ENCODE data around the gene ZNF485.
"Not testable (repeated sequence)": the region's sequence is repeated elsewhere in the genome, so short reads cannot be mapped to it uniquely, and the experiment has no call there.

Gene ZNF485

GRCh38 chr10:43599333-43599732 lies 6.9 kb upstream of the ZNF485 start:
- no peak for DNase-seq
- intact Hi-C loops (cut with DNase I), result no loop called here

DNA sequence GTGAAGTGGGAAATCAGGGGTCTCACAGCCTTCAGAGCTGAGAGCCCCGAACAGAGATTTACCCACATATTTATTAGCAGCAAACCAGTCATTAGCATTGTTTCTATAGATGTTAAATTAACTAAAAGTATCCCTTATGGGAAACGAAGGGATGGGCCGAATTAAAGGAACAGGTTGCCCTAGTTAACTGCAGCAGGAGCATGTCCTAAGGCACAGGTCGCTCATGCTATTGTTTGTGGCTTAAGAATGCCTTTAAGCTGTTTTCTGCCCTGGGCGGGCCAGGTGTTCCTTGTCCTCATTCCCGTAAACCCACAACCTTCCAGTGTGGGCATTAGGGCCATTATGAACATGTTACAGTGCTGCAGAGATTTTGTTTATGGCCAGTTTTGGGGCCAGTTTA lies 4.7 kb upstream of the ZNF485 start:
- intact Hi-C loops (cut with DNase I); DNase-seq: not testable (repeated sequence)

DNA sequence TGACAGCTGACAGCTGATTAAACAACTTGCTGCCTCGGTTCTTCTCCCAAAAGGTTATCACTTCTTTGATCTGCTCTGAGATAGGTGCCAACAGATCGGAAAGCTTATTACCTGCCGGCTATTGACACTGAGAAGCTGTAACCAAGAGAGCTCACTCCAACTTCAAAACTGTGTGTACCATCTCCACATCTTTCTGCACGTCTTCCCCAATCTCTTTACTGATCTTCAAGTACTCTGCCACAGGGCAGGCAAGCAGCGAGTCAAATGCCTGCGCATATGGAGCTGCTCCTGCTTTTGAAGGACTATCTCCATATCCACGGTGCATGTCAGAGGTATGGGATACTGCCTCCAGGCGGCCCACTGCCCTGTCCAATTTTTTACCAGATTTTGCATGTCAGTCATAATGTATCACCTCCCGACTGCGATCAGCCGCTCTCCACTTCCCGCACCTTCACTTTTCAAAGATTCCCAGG lies 352 bp upstream of the ZNF485 start:
- intact Hi-C loops (cut with DNase I), result loop anchor here (2.0 kb wide), 1 partner anchor 43 kb away; the partner anchor contains the start of gene ZNF32
- DNase-seq, result peak in 3 of 10 donors; percentile 8 to 19 (median 13)

DNA sequence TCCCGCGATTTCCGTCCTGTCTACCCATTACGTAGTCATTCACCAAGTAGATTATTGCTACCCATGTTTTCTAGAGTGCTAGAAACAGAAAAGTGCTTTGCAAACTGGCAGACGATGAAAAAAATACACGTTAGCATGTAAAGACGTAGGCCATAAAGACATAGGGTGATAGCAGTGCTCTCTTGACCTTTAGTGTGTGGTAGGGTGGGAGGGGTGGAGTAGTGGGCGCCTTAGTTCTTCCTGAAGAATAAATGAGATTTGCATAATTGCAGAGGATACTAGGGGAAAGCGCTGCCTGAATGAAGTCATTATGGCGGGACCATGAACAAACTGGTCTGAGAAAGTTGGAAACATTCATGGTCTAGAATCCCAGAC lies 948 bp downstream of the ZNF485 start:
- no peak for DNase-seq
- intact Hi-C loops (cut with DNase I), result loop anchor here (2.0 kb wide), 1 partner anchor 42 kb away; the partner anchor contains the start of gene ZNF32

GRCh38 chr10:43610636-43611035 lies 4.4 kb downstream of the ZNF485 start:
- intact Hi-C loops (cut with DNase I), result no loop called here
- no peak for DNase-seq

- no peak for DNase-seq
- intact Hi-C loops (cut with DNase I), result no loop called here
These were observed 10.6 kb downstream of the ZNF485 start for GRCh38 chr10:43616697-43617370.

GRCh38 chr10:43619368-43619767 lies 13.1 kb downstream of the ZNF485 start:
- no peak for DNase-seq
- intact Hi-C loops (cut with DNase I), result no loop called here

- intact Hi-C loops (cut with DNase I), result no loop called here
- no peak for DNase-seq
These were observed 15.8 kb downstream of the ZNF485 start for GRCh38 chr10:43622038-43622437.

- intact Hi-C loops (cut with DNase I), result no loop called here
- no peak for DNase-seq
These were observed 17.1 kb downstream of the ZNF485 start for GRCh38 chr10:43623351-43623750.

- DNase-seq, result no peak
- intact Hi-C loops (cut with DNase I), result no loop called here
These were observed 21.7 kb downstream of the ZNF485 start for GRCh38 chr10:43627942-43628341.

DNA sequence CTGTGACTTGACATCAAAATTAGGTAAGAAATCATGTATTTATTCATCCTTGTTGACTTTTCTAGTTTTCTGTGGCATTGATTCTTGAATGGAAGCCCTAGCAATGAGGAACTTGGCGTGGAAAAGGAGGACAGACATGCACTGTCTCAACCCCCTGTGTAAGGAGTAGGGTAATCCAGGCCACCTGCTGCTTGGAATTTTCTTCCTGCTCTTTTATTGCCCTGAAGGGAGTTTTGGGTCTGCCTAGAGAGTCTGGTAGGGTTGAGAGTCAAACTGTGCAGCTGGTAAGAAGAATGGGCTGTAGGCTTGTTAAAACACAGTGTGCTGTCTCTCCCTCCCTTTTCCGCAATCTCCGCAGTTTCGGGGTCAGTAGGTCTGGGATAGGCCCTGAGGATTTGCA lies 22.7 kb downstream of the ZNF485 start:
- no peak for DNase-seq
- intact Hi-C loops (cut with DNase I), result no loop called here

DNA sequence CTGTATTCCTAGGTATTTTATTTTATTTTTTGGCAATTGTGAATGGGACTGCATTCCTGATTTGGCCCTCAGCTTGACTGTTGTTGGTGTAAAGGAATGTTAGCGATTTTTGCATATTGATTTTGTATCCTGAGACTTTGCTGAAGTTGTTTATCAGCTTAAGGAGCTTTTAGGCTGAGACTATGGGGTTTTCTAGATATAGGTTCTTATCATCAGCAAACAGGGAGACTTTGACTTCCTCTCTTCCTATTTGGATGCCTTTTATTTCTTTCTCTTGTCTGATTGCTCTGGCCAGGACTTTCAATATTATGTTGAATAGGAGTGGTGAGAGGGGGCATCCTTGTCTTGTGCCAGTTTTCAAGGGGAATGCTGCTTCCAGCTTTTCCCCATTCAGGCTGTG lies 29.6 kb downstream of the ZNF485 start:
- DNase-seq; intact Hi-C loops (cut with DNase I): not testable (repeated sequence)

DNA sequence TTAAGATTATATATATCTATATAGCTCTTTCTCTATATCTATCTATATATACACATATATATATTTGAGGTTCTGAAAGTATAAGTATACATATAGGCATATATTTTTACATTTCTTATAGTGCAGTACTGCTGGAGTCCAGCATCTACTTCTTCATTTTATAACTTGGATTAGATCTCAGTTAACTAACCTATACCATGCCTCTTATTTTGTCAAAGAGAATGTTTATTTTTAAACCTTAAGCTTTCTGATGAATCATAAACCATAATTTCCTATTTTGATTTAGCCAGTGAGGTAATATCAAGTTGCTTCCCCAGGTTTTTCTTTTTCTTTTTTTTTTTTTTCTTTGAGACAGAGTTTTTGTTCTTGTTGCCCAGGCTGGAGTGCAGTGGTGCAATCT lies 34.4 kb downstream of the ZNF485 start:
- DNase-seq, result no peak
- intact Hi-C loops (cut with DNase I), result loop anchor here (10.0 kb wide), 1 partner anchor 1086 kb away; no protein-coding TSS in a partner anchor

DNA sequence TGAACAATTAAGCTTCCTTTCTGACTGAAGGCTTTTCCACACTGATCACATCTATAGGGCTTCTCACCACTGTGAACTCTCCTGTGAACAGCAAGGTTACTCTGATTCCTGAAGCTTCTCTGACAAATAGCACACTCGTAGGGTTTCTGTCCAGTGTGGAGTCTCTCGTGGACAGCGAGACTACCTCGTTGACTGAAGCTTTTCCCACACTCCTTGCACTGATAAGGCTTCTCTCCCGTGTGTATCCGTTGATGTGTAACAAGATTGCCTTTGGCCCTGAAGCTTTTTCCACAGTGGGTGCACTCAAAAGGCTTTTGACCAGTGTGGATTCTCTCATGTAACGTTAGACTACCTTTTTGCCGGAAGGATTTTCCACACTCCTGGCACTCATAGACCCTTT lies 38.0 kb downstream of the ZNF485 start:
- intact Hi-C loops (cut with DNase I), result loop anchor here (10.0 kb wide), 1 partner anchor 1089 kb away; no protein-coding TSS in a partner anchor
- no peak for DNase-seq

DNA sequence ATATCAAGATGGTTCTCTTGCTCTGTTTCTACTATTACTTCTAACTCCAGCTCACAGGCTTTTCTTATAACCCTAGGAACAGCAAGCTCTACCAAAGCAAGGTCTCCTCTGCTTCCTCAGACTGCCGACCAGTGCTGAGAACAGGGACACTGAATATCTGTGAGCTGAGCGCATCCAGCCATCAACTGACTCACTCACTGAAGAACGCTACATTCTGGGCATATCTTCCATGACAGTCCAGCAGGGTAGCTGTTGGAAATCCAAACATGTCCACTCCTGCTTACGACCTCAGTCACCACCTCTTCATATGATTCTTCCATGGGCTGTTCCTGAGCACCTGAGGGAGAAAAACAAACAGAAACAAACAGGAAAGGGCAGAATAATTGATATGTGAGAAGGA lies 39.6 kb downstream of the ZNF485 start:
- no peak for DNase-seq
- intact Hi-C loops (cut with DNase I), result loop anchor here (10.0 kb wide), 1 partner anchor 1091 kb away; no protein-coding TSS in a partner anchor

DNA sequence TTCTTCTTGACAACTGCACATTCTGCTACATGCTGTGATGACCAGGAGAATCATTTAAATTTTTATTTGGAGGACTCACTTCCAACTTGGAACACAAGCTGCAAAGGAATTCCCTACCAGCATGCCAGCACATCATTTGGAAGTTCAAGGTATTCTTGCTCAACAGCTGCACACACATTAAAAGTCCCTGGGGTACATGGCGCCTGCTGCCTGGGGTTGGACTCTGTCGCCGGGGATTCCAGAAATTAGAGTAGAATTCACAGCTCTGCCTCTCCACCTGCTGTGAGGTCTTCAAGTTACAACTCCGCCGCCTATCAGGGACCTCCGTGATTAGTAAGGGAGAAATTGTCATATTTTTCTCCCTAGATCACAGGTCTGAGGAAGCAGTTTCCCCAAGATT lies 41.3 kb downstream of the ZNF485 start:
- intact Hi-C loops (cut with DNase I), result loop anchor here (10.0 kb wide), 1 partner anchor 1093 kb away; no protein-coding TSS in a partner anchor
- DNase-seq, result no peak

- no peak for DNase-seq
- intact Hi-C loops (cut with DNase I), result loop anchor here (1.0 to 10.0 kb wide), 3 partner anchors 41 to 1093 kb away; partner anchors contain the start of genes ZNF239 and ZNF485
These were observed 41.8 kb downstream of the ZNF485 start for GRCh38 chr10:43648095-43648397.

- peak; percentile 79 to 98 (median 86) for DNase-seq
- intact Hi-C loops (cut with DNase I), result loop anchor here (1.0 to 10.0 kb wide), 3 partner anchors 42 to 1094 kb away; partner anchors contain the start of genes ZNF239 and ZNF485
These were observed 42.4 kb downstream of the ZNF485 start, which contains the start of gene ZNF32 for GRCh38 chr10:43648398-43649184. ZNF32 (minus strand) TSS chr10:43648881; CDS start chr10:43646133, 2,748 bp downstream.

DNA sequence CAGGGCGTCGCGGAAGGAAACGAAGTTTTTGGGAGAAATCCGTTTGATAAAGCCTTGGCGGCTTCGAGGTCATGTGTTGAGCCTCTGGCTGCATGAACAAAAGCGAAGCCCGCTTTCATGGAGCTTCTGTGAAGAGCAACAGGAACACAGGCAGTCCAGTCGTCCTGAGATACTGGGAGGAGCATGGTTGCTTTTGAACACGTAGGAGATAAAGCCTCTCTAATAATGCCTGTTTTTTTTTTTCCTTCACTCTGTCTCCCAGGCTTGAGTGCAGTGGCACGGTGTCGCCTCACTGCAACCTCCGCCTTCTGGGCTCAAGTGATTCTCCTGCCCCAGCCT lies 42.9 kb downstream of the ZNF485 start:
- no peak for DNase-seq
- intact Hi-C loops (cut with DNase I), result loop anchor here (2.0 to 10.0 kb wide), 2 partner anchors 42 to 1094 kb away; partner anchors contain the start of gene ZNF485

DNA sequence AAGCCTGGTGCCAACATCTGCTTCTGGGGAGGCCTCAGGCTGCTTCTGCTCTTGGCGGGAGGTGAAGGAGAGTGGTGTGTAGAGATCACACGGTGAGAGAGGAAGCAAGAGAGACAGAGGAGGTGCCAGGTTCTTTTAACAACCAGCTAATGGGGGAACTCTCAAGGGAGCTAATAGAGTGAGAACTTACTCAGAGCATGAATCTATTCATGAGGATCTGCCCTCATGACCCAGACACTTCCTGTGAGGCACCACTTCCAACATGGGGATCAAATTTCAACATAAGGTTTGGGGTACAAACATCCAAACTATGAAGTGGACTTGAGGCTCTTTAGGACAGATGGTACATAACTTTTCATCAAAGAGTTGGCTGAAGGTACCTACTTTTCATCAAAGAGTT lies 47.5 kb downstream of the ZNF485 start:
- intact Hi-C loops (cut with DNase I), result no loop called here

GRCh38 chr10:43655311-43655710 lies 49.1 kb downstream of the ZNF485 start:
- no peak for DNase-seq
- intact Hi-C loops (cut with DNase I), result no loop called here

More for the DNA sequence above, 47.5 kb downstream of the ZNF485 start:
- no peak for DNase-seq
